Neural progenitor cell (in vitro differentiated cells): ENCODE measurements around the gene SH3BP5.

ENCODE experiments used
- EZH2 ChIP-seq: fragments of 200-600 bp; sonication (generic); IDR thresholded peaks from 2 replicates; pipeline ENCODE4 v1.6.1; 2017; ENCODE audit warnings: antibody characterized with exemption, mild to moderate bottlenecking, moderate library complexity
- TF ChIP-seq, protein P1 (sequence below): fragments of 200-600 bp; sonication (generic); IDR thresholded peaks from 2 replicates; pipeline ENCODE4 v1.5.1; 2017; ENCODE audit warnings: antibody characterized with exemption, mild to moderate bottlenecking

DNA sequence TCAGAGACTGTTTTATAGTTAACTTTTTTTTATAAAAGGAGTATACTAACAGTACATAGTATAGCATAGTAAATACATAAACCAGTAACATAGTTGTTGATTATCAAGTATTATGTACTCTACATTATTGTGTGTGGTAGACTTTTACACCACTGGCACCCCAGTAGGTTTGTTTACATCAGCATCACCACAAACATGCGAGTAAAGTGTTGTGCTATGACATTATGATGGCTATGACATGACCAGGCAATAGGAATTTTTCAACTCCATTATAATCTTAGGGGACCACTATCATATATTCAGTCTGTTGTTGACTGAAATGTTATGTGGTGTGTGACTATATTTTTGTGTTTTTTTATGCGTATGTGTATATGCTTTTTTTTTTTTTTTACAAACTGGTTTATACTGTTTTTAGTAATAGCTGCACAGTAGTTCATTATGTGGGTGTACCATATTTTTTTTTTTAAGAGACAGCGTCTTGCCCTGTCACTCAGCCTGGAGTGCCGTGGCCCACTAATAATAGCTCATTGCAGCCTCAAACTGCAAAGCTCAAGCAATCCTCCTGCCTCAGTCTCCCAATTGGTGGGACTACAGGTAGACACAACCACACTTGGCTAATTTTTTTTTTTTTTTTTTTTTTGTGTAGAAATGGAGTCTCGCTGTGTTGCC lies 124.4 kb downstream of the SH3BP5 start:
- no peak for TF ChIP-seq EZH2
- TF ChIP-seq, protein P1, sequence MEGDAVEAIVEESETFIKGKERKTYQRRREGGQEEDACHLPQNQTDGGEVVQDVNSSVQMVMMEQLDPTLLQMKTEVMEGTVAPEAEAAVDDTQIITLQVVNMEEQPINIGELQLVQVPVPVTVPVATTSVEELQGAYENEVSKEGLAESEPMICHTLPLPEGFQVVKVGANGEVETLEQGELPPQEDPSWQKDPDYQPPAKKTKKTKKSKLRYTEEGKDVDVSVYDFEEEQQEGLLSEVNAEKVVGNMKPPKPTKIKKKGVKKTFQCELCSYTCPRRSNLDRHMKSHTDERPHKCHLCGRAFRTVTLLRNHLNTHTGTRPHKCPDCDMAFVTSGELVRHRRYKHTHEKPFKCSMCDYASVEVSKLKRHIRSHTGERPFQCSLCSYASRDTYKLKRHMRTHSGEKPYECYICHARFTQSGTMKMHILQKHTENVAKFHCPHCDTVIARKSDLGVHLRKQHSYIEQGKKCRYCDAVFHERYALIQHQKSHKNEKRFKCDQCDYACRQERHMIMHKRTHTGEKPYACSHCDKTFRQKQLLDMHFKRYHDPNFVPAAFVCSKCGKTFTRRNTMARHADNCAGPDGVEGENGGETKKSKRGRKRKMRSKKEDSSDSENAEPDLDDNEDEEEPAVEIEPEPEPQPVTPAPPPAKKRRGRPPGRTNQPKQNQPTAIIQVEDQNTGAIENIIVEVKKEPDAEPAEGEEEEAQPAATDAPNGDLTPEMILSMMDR, result no peak
